Osteoblast (primary cell): ENCODE results near the gene KMT2E. TPM values are rescaled to one million over a fixed set of nuclear protein-coding genes. Genes with fewer than 3 reads are reported as not detected.

Experiments used
- DNase-seq: peaks from one replicate; pipeline ENCODE4 v3.0.0; 2011; ENCODE audit warnings: low spot score, mixed read lengths; ENCODE audit not compliant: insufficient read length; ENCODE audit errors: missing footprints
- H2AFZ ChIP-seq: 2 replicates; pipeline ENCODE4 v1.6.0; 2011; ENCODE audit warnings: mild to moderate bottlenecking, low read length
- H3K27ac ChIP-seq: 2 replicates; pipeline ENCODE4 v1.5.1; 2011; ENCODE audit warnings: mild to moderate bottlenecking, low read depth, low read length, moderate library complexity
- H3K27me3 ChIP-seq: 2 replicates; pipeline ENCODE4 v1.6.0; 2012; ENCODE audit warnings: mild to moderate bottlenecking, control low read depth, inconsistent platforms, low read length, moderate library complexity; ENCODE audit not compliant: insufficient read depth
- H3K36me3 ChIP-seq: 2 replicates; pipeline ENCODE4 v1.5.1; 2011; ENCODE audit warnings: mild to moderate bottlenecking, low read length, control low read depth, moderate library complexity; ENCODE audit not compliant: insufficient read depth
- H3K4me1 ChIP-seq: 2 replicates; pipeline ENCODE4 v1.5.1; 2011; ENCODE audit warnings: mild to moderate bottlenecking, low read length, control low read depth, moderate library complexity; ENCODE audit not compliant: insufficient read depth
- H3K4me2 ChIP-seq: 2 replicates; pipeline ENCODE4 v1.6.0; 2011; ENCODE audit warnings: mild to moderate bottlenecking, low read length; ENCODE audit not compliant: insufficient read depth
- H3K4me3 ChIP-seq: fragments of 200-600 bp; sonication (generic); 3 replicates; pipeline ENCODE4 v1.5.1; 2012; ENCODE audit warnings: mild to moderate bottlenecking, low read length, inconsistent platforms; ENCODE audit not compliant: insufficient read depth
- H3K79me2 ChIP-seq: 2 replicates; pipeline ENCODE4 v1.6.0; 2012; ENCODE audit warnings: mild to moderate bottlenecking, low read length, control low read depth, inconsistent platforms; ENCODE audit not compliant: insufficient read depth
- H3K9me3 ChIP-seq: 2 replicates; pipeline ENCODE4 v1.5.1; 2011; ENCODE audit warnings: low read depth, low read length, control low read depth
- H4K20me1 ChIP-seq: 2 replicates; pipeline ENCODE4 v1.6.0; 2012; ENCODE audit warnings: mild to moderate bottlenecking, low read length, control low read depth; ENCODE audit not compliant: insufficient read depth
- CTCF ChIP-seq: IDR thresholded peaks from 2 replicates; pipeline ENCODE4 v1.5.1; 2011; ENCODE audit warnings: mild to moderate bottlenecking, low read depth, low read length, moderate library complexity; ENCODE audit errors: extremely low read depth
- total RNA-seq: library from RNA; depleted of rRNA; stranded (reverse); fragments of >200 nt; gene quantifications from 2 replicates; pipeline ENCODE4 v1.2.3, GENCODE V29; 2012

The KMT2E gene
- total RNA-seq, 1 donor: 124 TPM

- peaks cover 3% of the 10 kb centered on the region for H3K4me1 ChIP-seq
- H3K27me3 ChIP-seq: no peaks in the 10 kb centered on the region
- H3K27ac ChIP-seq: no peak overlapping the region
- H3K36me3 ChIP-seq: peaks cover 83% of the 10 kb centered on the region
- no peak for TF ChIP-seq CTCF
- H3K4me2 ChIP-seq: no peak overlapping the region
- H3K9me3 ChIP-seq: no peaks in the 10 kb centered on the region
- peaks cover 17% of the 10 kb centered on the region for H4K20me1 ChIP-seq
- H3K4me3 ChIP-seq: no peak overlapping the region
- peaks cover 74% of the 10 kb centered on the region for H3K79me2 ChIP-seq
- DNase-seq: no peak
- H2AFZ ChIP-seq: no peak overlapping the region
These were observed 59.1 kb downstream of the KMT2E start for GRCh38 chr7:105073143-105073542.

- Histone ChIP-seq H3K27ac (no peak overlapping the region), H3K4me1 (no peaks in the 10 kb centered on the region), H3K4me3 (no peak overlapping the region), H3K4me2 (no peak overlapping the region), H2AFZ (no peak overlapping the region), H3K9me3 (no peaks in the 10 kb centered on the region), H4K20me1 (peaks cover 11% of the 10 kb centered on the region), H3K36me3 (peaks cover 89% of the 10 kb centered on the region), H3K79me2 (peaks cover 47% of the 10 kb centered on the region), H3K27me3 (no peaks in the 10 kb centered on the region)
- no peak for DNase-seq
- TF ChIP-seq CTCF: no peak
These were observed 65.3 kb downstream of the KMT2E start for GRCh38 chr7:105079348-105079747.

- no peaks in the 10 kb centered on the region for H3K4me1 ChIP-seq
- no peaks in the 10 kb centered on the region for H3K27me3 ChIP-seq
- TF ChIP-seq CTCF: no peak
- H3K9me3 ChIP-seq: no peaks in the 10 kb centered on the region
- no peak overlapping the region for H2AFZ ChIP-seq
- H3K36me3 ChIP-seq: peaks cover 53% of the 10 kb centered on the region
- H3K27ac ChIP-seq: no peak overlapping the region
- peak; percentile 8 for DNase-seq
- no peak overlapping the region for H3K4me2 ChIP-seq
- H4K20me1 ChIP-seq: peaks cover 7% of the 10 kb centered on the region
- peaks cover 46% of the 10 kb centered on the region for H3K79me2 ChIP-seq
- no peak overlapping the region for H3K4me3 ChIP-seq
These were observed 70.6 kb downstream of the KMT2E start for GRCh38 chr7:105084581-105084980.

- Histone ChIP-seq H3K79me2 (peaks cover 57% of the 10 kb centered on the region), H3K4me2 (no peak overlapping the region), H2AFZ (no peak overlapping the region), H3K4me3 (no peak overlapping the region), H3K4me1 (no peaks in the 10 kb centered on the region), H3K27me3 (no peaks in the 10 kb centered on the region), H3K9me3 (no peaks in the 10 kb centered on the region), H3K27ac (no peak overlapping the region), H3K36me3 (peaks cover 57% of the 10 kb centered on the region), H4K20me1 (peaks cover 7% of the 10 kb centered on the region)
- DNase-seq: no peak
- TF ChIP-seq CTCF: no peak
These were observed 72.8 kb downstream of the KMT2E start for GRCh38 chr7:105086850-105087249.
